NCI-H1436 (cell line): Measurements from ENCODE around the gene GALNT10.
"Not testable (repeated sequence)": the region's sequence is repeated elsewhere in the genome, so short reads cannot be mapped to it uniquely, and the experiment has no call there.

Source experiments
- DNase-seq: peaks from one replicate; lab custom pipeline; 2025; lab: John Stamatoyannopoulos, UW

GALNT10 gene

DNA sequence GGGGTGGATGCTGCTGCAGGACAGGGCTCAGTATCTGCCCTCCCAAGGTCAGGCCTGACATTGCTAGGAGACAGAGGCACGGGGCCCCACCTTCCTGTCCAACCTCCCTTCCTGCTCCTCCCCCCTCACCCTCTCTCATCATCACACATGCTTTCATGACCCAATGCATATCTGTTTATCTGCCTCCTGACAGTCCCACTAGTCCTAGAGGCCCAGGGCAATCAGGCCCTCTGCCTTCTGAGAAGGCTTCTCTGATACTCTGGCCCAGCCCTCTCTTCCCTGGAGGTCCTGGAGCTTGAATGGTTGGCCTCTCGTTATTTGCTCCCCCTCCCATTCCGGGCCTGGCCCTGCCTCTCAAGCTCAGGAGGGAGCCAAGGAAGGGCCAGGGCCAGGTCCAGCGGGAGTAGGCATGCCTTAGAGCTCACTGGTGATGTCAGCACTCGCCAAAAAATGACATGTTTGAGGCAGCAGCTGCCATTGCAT lies 164.6 kb downstream of the GALNT10 start:
- DNase-seq = no peak

DNA sequence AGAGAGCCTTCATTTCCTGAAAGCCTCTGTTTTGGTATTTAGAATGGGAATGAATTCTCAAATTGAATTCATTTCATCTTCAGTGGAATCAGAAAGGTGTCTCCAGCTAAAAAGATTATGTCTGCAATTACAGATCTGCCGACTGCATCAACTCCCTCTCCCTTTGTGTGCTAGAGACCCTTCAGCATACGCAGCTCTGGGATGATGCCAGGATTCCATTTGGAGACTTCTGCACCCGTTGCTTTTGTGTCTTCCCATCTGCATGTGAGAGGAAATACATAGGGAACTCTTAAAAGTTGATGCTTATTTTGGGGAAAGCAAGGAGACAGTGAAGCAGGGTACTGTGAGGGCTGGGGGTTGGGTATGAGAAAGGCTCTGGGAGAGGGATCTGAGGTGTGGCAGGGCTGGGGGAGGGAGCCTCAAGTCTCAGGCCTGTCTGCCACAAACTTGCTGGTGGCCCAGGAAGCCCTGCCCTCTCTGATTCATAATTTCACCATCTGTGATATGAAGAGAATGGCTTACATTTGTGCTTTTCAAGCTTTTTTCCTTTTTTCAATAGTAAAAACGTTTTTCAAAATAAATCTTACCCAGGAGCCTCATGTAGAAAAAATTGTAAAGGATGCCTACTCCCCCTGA lies 165.6 kb downstream of the GALNT10 start:
- no peak for DNase-seq

DNA sequence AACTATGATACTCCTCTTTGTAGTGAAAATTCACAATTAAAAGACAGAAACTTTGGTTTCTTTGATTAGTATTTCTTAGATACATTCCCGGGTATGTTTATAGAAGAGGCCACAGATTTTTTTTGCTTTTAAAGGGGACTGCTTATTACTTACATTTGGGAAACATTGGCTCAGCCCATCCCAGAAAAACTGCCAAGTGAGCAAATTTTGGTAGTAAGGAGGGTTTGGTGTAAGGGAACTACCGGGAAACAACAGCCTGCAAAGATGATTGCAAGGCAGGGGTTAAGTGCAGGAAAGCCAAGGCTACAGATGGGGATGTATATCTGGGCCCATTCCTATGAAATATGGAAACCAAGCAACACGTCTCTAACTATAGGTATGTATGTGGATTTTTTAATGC lies 166.4 kb downstream of the GALNT10 start:
- no peak for DNase-seq

DNA sequence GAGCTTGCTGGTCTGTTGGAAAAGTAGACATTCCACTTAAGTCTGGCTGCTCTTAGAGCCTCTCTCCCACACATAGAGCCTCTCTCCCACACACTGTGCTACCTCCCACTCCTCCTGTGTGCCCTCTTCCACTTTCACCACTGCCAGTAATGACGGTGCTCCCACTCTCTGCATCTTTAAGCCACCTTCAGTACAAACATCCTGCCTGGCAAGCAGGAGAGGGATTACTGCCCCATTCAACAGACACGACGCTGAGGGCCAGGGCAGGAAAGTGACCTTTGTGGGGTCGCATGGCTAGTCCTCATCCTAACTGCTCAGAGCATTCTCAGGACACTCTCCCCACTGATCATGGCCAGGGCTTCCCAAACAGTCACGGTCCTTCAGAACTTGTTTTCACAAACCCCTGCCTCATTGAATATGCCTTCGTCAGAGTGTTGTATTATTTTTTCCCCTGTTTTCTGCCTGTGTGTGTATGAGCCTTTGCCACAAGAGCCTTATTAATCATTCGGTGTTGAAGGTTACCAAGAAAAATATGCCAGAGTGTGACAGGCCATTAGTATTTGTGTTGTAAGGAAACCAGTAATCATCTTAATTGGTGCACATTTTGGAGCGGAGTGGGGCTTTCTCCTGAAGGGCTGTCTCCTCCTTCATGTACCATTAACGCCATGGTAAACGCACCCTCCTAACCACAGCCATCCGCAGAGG lies 168.1 kb downstream of the GALNT10 start:
- peak; percentile 82 for DNase-seq

DNA sequence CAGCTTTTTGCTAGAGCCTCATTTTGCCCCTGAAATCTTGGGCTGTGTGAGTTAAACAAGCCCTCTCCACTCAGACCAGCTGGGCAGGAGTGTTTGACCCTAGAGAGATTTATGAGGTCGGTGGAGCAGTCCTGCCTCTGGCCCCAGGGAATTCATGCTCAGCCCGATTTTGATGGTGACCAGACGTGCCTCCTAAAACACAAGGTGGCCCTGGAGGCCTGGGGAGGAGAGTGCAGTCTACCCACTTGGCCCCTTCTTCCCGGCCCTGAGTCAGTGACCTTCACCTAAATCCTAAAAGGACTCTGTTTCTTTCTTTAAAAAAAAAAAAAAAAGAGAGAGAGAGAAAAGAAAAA lies 168.7 kb downstream of the GALNT10 start:
- DNase-seq = no peak

DNA sequence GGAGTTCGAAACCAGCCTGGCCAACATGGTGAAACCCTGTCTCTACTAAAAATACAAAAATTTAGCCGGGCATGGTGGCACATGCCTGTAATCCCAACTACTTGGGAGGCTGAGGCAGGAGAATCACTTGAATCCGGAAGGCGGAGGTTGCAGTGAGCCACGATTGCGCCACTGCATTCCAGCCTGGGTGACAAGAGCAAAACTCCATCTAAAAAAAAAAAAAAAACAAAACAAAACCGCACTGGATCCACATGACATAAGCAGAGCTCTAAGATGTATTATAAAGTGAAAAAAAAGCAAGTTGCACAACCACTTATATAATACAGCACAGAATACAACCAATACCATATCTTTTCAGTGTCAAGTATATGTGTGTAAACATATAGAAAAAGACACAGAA lies 169.7 kb downstream of the GALNT10 start:
- DNase-seq = not testable (repeated sequence)

DNA sequence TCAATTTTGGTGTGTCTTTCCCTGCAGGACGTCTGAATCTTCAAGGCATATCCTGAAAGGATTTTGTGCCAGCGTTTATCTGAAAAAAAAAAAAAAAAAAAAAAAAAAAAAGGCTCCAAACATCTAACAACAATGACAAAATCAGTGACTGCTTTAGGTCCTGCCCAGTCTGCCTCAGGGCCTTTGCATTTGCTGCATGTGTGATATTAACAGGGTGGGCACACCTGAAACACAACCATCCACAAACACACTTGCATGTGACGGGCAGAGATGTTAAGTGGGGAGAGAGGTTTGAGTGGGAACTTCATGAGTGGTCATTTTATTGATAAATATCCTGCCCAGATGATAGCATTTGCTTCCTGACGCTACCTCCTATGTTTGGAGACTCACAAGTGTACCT lies 172.9 kb downstream of the GALNT10 start:
- DNase-seq = no peak

DNA sequence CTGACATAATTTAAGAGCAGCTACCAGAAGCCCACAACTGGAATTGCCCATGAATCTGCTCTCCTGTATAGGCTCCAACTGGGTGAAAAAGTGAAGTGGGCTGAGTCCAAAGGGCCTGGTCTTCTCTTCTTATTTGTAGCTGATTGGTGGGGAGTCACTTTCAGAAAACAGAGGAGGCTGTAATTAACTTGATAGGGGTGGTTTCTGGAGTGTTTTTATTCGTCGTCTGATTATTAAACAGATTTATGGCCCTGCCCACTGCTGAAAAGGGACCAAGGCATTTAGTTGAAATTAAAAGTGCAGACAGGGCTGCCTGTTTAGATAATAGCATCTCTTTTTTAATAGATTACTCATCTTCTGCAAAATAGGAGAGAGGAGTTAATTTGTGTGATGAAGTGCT lies 174.2 kb downstream of the GALNT10 start:
- DNase-seq = peak; percentile 19

DNA sequence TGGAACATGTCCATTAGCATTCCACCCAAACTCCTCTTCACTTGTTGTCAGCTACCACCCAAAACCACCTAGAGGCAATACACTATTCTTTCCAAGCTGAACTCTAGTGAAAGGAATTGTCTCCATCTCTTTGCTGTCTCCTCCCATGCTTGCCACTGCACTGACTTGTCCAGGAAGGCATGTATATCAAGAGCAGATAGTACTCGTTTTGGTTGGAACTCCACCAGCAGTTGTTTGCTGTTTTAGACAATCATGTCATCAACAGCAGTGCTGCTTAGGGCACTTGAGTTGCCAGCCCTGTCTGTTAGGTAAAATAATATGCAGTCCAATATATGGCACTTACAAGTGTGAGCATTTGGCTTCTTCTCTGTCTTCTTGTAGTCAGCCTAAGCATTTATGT lies 175.3 kb downstream of the GALNT10 start:
- no peak for DNase-seq

DNA sequence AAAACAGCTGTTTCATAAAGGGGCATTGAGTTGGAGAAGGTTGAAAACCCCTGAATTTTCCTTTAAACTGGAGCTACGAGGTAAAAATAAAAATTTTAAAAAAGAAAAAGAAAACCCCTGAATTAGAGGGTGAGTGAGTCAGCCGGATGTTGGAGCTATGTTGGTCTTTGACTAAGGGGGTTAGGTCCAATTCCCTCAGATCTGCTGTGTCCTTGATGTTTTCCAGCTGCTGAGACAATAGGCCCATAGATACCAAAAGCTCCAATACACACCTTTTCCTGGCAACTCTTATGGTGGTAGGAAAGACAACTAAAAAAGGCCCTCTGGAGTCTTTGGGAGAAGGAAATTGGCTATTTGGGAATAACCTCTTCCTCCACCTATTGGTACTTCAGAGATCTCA lies 175.8 kb downstream of the GALNT10 start:
- no peak for DNase-seq

DNA sequence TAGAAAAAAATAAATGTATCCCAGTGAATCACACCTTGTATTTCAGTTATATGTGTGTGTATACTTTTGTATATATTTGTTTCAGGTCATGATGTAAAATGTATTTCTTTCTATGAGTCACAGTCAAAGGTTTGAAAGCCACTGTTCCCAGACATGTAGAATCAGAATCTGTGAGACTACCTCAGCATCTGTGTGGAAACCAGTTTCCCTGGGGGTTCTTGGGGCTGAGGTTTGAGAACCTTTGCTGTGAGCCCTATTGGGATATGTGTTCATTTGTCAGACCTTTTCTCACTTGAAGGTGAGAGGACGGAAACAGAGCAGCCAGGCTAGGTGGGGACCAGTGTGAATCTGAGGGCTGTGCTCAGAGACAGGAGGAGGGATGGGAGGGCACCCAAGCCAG lies 176.6 kb downstream of the GALNT10 start:
- no peak for DNase-seq

DNA sequence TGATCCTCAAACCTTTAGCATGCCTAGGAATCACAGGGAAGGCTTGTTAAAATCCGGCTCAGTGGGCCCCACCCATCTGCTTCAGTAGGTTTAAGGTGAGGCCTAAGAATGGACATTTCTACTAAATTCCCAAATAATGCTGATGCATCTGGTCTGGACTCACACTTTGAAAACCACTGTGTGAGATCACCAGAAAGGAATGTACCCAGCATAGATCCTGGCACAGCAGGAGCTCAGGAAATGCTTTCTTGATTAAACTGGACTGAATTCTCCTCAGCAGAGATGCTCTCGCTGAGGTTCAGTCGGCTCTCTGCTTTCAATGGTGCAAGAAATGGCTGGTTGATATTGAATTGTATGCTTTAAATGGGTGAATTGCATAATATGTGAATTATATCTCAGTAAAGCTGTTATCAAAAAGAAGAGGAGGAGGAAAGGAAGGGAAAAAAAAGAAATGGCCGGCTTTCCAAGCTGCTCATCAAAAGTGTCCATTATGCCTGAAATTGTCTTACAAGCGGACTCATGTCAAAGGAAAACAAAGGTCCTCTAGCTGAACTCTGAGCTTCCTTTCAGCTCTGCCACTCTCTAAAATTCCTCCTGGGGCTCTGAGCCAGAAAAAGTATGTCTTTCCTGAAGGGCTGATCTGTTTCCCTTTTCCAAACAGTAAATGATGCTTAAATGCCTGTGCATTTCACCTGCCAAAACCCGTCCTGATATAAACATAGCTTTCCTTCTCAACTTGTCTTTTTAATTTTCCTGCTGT lies 177.7 kb downstream of the GALNT10 start:
- no peak for DNase-seq

DNA sequence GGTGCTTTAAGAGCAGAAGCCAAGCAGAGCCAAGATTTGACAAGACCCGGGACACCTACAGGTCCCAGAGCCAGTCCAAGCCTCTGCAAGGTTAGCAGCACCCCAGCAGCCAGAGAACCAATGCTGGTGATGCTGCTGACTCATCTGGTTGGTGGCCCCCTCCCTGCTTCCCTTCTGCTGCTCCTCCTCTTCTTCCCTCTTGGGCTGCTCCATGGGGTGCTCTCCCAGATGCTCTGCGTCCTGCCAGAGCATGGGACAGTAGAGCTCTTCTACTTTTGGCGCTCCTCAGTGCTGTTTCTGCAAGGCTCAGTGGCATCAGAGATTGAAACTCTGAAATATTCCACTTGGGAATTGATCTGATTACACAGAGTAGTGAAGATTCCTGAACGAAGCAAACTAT lies 179.1 kb downstream of the GALNT10 start:
- no peak for DNase-seq

DNA sequence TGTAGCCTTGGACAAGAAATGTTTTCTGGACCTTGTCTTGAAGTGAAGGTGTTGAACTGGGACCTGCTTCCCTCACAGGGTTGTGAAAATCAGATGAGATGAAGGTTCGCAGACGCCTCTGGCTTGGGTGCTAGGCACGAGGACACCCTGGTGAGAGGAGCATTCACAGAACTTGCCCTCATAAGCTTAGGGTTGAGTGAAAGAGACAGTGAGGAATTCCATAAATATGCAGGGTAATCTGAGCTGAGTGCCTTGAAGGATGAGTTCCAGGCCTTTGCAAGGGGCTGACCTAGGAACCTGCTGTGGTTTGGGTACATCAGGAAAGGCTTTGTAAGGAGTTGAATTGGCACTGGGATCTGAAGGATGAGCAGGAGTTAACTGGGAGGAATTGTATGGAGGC lies 179.6 kb downstream of the GALNT10 start:
- DNase-seq = no peak

DNA sequence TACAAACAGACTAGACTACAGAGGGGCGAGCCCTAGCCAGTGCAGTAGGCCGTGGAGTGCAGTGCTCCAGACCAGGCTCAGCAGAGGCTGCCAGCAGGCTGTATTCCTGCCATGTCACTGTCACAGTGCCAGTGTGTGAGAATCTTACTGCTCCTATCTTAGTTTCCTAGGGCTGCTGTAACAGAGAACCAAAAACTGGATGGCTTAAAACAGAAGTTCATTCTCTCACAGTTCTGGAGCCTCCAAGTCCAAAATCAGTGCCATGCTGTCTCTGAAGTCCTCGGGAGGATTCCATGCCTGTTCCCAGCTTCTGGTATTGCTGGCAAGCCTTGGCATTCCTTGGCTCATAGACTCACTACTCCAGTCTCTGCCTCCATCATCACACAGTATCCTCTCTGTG lies 180.3 kb downstream of the GALNT10 start:
- DNase-seq = no peak

DNA sequence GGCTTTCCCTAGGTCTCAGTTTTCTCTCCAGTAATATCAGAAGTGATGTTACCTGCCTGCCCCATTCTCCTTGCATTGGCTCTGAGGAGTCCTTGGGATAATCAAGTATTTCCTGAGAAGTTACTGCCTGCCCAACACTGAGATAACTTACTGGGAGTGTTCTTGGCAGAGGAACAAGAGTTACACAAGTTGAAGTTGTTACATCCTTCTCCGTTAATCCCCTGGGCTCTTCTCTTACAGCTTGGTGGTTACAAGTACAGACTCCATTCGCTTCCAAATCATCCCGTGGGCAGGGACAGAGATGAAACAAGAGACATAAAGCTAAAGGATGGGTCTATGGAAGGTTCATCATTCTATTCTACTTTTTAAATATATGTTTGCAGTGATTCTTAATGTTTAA lies 181.2 kb downstream of the GALNT10 start:
- DNase-seq = no peak

DNA sequence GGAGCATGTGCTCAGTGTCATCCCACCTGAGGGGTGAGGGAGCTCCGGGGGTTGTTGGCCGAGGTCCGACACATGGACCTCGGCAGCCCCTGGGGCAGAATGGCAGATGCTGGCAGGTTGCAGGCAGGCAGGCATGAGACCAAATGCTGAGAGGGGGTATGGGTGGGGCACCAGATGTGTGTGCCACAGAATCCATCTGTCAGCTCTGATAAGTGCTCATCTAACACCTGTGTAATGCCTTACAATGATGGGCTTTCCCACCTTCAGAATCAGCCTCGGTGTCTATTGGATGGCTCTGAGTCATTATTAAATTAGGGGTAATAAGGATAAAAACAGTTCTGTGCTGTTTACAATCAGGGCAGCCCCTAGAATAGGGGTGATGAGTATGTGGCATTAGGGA lies 182.1 kb downstream of the GALNT10 start:
- no peak for DNase-seq

DNA sequence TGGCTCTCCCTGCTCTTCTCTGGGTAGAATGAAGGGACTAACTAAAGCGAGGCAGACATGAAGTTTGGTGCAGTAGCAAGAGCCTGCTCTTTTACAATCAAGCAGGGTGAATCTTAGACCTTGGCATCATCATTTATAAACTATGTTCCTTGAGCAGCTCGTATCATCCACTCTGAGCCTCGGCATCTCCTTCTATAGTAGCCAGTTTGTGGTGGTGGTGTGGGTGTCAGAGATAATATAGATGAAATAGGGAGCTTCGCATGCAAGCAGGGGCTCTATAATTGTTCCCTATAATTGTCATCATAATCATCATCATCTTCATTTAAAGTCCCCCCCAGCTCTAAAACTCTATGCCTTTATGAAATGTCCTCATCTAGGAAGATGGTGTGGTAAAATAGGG lies 182.8 kb downstream of the GALNT10 start:
- DNase-seq = no peak

DNA sequence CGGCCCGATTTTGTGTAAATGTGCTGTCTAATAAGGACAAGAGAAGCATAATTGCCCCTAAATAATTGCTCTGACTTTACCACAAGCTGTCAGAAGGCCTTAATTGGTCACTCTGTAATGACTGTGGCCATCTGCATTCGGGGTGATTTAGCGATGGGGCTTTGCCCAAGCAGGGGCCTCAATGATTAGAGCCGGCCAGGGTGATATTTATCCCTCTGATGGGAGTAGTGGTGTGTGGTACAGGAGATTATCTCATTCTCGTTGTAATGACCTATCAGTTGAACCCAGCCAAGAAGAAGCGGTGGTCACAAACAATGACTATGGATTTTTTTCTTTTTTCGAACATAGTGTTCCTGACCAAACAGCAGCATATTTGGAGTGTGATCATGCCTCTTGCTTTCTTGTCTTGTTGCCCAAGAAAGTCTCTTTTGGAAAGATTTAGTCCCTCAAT lies 183.2 kb downstream of the GALNT10 start:
- no peak for DNase-seq

DNA sequence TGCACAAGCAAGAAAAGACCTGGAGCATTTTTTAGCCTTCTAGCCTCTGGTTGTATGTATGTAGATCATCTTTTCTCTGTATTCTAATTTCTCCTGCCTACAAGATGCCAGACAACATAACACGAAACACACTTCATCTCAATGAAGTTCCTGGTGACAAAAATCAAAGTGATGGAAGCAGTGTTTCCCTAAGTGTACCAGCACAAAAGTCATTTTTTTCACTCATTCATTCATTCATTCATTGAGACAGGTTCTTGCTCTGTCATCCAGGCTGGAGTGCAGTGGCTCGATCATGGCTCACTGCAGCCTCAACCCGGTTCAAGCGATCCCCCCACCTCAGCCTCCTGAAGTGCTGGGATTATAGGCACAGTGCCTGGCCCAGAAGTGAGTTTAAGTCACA lies 183.7 kb downstream of the GALNT10 start:
- DNase-seq = no peak

DNA sequence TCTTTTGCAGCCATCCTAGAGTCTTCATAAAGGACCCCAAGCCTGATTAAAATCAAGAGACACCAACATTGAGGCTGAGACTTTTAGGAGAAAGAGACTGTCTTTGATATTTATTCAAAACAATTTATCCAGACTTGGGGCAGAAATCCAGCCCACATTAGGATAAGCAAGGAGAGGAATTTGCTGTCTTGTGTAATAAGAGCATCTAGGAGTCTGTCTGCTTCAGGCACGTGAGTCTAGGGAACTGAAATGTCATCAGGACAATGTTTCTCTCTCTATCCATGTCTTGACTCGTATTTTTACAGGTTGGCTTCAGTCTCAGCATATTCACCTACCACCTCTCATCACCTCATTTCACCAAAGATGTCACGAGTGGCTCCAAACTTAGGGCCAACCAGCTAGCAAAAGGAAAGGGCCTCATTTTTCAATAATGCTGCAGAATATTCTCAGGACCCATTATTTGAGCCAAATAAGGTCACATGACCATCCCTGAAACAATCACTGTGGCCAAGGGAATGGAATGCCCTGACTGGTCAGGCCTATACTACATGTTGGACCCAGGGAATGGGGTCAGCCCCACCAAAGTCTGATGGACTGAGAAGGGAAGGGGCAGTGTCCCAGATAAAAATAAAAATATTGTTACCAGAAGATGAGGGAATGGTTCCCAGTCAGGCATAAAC lies 184.9 kb downstream of the GALNT10 start:
- DNase-seq = no peak

DNA sequence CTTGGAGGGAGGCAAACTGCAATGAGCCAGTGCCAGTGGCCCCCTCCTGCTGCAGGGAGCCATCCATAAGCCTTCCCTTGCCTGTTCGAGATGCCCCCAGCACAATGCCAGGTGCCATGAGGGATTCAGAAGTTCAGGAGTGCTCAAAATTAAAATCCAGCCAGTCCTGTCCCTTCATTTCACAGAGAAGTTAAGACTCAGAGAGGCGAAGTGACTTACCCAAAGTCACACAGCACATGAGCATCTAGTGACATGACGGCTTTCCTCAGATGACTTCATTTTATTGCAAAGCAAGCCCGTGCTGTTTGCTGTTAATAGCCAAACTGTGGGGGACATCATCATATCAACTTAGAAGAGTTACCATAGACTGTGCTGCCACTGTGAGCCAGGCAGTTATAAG lies 185.9 kb downstream of the GALNT10 start:
- DNase-seq = no peak
